GM19099 (cell line): ENCODE data around the gene TPM2.

Source experiments
- POLR2A ChIP-seq: IDR thresholded peaks from 3 replicates; pipeline ENCODE4 v1.6.1; 2011; ENCODE audit warnings: low read depth; ENCODE audit not compliant: insufficient read length; ENCODE audit errors: extremely low read depth

Gene TPM2

DNA sequence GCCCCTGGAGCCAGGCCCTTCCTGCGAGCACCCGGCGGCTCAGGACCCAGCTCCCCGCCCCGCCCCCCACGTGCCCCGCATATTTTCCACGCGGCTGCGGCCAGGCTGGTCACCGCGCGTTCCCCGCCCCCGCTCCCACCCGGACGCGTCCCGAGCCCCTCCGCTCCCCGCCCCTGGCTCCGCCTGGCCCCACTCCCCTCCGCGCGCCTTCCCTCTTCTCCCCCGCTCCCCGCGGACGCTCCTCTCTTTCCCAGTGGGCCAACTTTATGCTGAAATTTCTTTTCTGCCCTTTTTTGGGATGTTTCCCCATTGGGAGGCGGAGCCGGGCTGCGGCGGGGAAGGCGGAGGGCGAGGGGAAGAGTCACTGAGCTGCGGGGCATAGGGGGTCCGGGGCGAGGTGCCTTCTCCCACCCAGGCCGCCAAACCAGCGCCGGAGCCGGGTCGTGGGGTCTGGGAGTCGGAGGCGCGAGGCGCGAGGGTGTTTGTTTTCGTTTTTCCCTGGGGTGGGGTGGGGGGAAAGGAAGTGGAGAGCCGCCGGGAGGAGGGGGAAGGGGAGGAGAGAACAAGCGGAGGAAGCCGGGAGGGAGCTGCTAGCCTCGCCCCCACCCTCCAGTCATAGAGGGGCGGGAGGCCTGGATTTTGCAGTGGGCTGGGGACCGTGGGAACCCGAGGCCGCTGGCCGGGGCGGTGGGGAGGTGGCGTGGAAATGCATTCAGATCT is 1.0 kb upstream of the TPM2 start:
- no peak for TF ChIP-seq POLR2A

- no peak for TF ChIP-seq POLR2A
These were observed 529 bp upstream of the TPM2 start for GRCh38 chr9:35690294-35690613.

- no peak for TF ChIP-seq POLR2A
These were observed 875 bp downstream of the TPM2 start for GRCh38 chr9:35688558-35689541.

GRCh38 chr9:35687972-35688557 is 1.7 kb downstream of the TPM2 start:
- no peak for TF ChIP-seq POLR2A

DNA sequence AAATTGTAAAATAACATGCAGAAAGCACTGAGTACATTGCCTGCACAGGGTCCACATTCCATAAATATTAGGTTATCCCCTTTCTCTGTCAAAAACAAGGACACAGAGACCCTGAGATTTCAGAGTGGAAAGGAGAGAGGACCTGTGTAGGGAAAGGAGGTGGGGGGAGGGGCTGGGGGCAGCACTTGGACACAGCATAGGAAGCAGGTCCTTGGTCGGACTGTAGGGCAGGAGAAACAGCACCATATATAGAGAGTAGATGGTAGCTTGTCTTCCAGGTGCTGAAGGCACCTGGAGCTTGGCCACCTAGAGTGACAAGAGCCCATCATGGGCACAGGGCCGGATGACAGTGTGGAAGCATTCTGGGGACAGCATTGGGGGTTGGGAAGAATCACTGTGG is 2.4 kb downstream of the TPM2 start:
- TF ChIP-seq POLR2A: no peak

DNA sequence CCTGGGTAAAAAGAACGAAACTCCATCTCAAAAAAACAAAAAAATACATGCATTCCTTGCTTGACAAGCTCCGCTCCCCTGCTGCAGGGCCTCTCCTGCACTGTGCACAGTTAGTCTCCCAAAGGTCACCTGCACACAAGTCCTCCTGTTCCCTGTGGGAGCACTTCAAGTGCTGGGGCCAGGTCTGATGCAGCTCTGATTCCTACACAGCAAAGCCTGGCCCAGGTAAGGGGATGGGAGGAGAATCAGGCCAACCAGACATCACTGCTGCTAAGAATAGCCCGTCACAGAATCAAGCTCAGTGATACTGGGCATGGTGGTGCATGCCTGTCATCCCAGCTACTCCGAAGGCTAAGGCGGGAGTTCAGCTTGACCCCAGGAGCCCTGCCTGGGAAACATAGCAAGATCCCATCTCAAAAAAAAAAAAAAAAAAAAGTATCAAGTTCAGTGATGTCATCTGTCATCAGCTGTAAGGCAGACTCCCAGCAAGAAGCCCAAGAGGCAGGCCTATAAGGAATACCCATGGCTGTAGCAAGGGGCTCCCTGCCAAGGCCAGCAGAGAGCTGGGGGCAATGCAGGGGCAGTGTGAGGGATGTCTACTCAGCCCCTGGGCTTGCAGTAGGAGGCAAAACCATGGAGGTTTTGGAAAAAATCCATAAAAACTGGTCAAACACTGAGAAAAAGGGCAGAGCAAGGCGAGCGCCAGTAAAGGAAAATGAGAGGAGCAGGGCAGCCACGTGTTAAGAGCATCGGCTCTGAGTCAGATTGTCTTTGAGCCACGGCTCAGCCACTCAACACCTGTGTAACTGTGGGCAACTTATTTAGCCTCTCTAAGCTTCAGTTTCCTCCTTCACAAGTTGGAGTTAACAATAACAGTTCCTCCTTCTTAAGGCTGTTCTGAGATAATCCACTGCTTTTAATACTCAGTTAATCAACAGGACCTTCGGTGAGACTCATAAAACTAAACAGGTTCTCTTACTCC is 3.2 kb downstream of the TPM2 start:
- TF ChIP-seq POLR2A: no peak

GRCh38 chr9:35685506-35685905 is 4.2 kb downstream of the TPM2 start:
- TF ChIP-seq POLR2A: no peak

- TF ChIP-seq POLR2A: no peak
These were observed 4.8 kb downstream of the TPM2 start for GRCh38 chr9:35684921-35685320.

- no peak for TF ChIP-seq POLR2A
These were observed 6.4 kb downstream of the TPM2 start for GRCh38 chr9:35683323-35683722.

DNA sequence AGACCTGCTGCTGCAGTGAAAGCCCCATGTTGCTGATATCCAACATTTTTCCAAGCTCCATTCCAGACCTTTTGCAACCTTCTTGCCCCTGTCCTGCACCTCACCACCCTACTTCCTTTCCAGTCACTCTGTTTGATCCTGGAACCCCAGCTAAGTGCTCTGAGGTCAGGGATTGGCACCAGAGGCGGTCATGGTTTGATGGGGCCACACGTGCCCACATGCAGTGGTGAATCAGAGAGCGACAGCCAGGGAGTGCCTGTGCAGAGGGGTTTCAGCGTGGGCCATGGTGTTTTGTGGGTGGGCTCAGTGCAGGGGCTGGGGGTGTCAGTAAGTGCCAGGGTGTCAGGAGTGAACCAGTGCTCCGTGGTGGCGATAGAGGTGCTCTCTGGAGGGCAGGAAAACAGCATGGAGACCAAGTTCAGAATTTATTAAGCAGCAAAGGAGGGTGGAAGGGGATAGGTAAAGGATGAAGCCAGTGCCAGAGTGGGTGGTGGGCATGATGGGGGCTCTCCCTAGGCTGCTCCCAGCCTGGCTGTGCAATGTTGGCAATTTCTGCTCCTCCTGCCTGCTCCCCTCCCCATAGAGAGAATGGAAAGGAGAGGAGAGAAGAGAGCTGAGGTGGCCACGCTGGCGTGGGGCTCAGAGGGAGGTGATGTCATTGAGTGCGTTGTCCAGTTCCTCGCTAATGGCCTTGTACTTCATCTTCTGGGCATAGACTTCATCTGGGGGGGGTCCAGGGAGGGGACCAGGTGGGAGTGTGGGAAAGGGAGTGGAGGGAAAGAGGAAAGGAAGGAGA is 7.0 kb downstream of the TPM2 start:
- TF ChIP-seq POLR2A: no peak

- no peak for TF ChIP-seq POLR2A
These were observed 7.7 kb downstream of the TPM2 start for GRCh38 chr9:35682051-35682450.

- no peak for TF ChIP-seq POLR2A
These were observed 8.3 kb downstream of the TPM2 start for GRCh38 chr9:35681341-35682002.
